Measurements from ENCODE around the gene TSHR.

TSHR gene

GRCh38 chr14:81138429-81138828, 183.0 kb downstream of the TSHR start:
- no peak overlapping the region for H3K27ac Mint-ChIP-seq
- no peaks in the 10 kb centered on the region for H3K36me3 Mint-ChIP-seq (ENCODE audit: low read depth)
- H3K27me3 Mint-ChIP-seq (ENCODE audit: low read depth): no peaks in the 10 kb centered on the region
- no peaks in the 10 kb centered on the region for H3K4me1 Mint-ChIP-seq (ENCODE audit: low read depth)
- no peaks in the 10 kb centered on the region for H3K9me3 Mint-ChIP-seq
- H3K4me3 Mint-ChIP-seq: no peak overlapping the region

- Mint-ChIP-seq H3K9me3 (no peaks in the 10 kb centered on the region), H3K4me3 (no peak overlapping the region), H3K27ac (no peak overlapping the region), H3K27me3 (ENCODE audit: low read depth) (no peaks in the 10 kb centered on the region), H3K4me1 (ENCODE audit: low read depth) (no peaks in the 10 kb centered on the region), H3K36me3 (ENCODE audit: low read depth) (no peaks in the 10 kb centered on the region)
Observed at GRCh38 chr14:81141426-81141825, 186.0 kb downstream of the TSHR start.

- Mint-ChIP-seq H3K4me1 (ENCODE audit: low read depth) (peaks cover 16% of the 10 kb centered on the region), H3K27me3 (ENCODE audit: low read depth) (no peaks in the 10 kb centered on the region), H3K27ac (no peak overlapping the region), H3K9me3 (no peaks in the 10 kb centered on the region), H3K36me3 (ENCODE audit: low read depth) (no peaks in the 10 kb centered on the region), H3K4me3 (no peak overlapping the region)
Observed at GRCh38 chr14:81143793-81144192, 188.4 kb downstream of the TSHR start.

GRCh38 chr14:81144824-81145603, 189.6 kb downstream of the TSHR start:
- Mint-ChIP-seq H3K4me1 (ENCODE audit: low read depth) (peaks cover 16% of the 10 kb centered on the region), H3K27me3 (ENCODE audit: low read depth) (no peaks in the 10 kb centered on the region), H3K36me3 (ENCODE audit: low read depth) (no peaks in the 10 kb centered on the region), H3K27ac (no peak overlapping the region), H3K4me3 (no peak overlapping the region), H3K9me3 (no peaks in the 10 kb centered on the region)

- H3K27me3 Mint-ChIP-seq (ENCODE audit: low read depth): no peaks in the 10 kb centered on the region
- peak overlapping the region; percentile 39 for H3K27ac Mint-ChIP-seq
- H3K4me3 Mint-ChIP-seq: no peak overlapping the region
- no peaks in the 10 kb centered on the region for H3K36me3 Mint-ChIP-seq (ENCODE audit: low read depth)
- H3K9me3 Mint-ChIP-seq: no peaks in the 10 kb centered on the region
- H3K4me1 Mint-ChIP-seq (ENCODE audit: low read depth): peaks cover 16% of the 10 kb centered on the region
Observed at GRCh38 chr14:81147140-81147897, 191.9 kb downstream of the TSHR start.

- Mint-ChIP-seq H3K36me3 (ENCODE audit: low read depth) (no peaks in the 10 kb centered on the region), H3K27me3 (ENCODE audit: low read depth) (no peaks in the 10 kb centered on the region), H3K27ac (no peak overlapping the region), H3K4me3 (no peak overlapping the region), H3K4me1 (ENCODE audit: low read depth) (peaks cover 21% of the 10 kb centered on the region), H3K9me3 (no peaks in the 10 kb centered on the region)
Observed at GRCh38 chr14:81148635-81149034, 193.2 kb downstream of the TSHR start.

GRCh38 chr14:81153187-81153586, 197.8 kb downstream of the TSHR start:
- H3K4me3 Mint-ChIP-seq: no peak overlapping the region

GRCh38 chr14:81157431-81157830, 202.0 kb downstream of the TSHR start:
- Mint-ChIP-seq H3K27me3 (ENCODE audit: low read depth) (no peaks in the 10 kb centered on the region), H3K4me1 (ENCODE audit: low read depth) (peaks cover 11% of the 10 kb centered on the region), H3K36me3 (ENCODE audit: low read depth) (peaks cover 7% of the 10 kb centered on the region), H3K4me3 (no peak overlapping the region), H3K9me3 (peaks cover 5% of the 10 kb centered on the region), H3K27ac (no peak overlapping the region)

More at GRCh38 chr14:81153187-81153586, 197.8 kb downstream of the TSHR start:
- peaks cover 11% of the 10 kb centered on the region for H3K4me1 Mint-ChIP-seq (ENCODE audit: low read depth)
- H3K27ac Mint-ChIP-seq: no peak overlapping the region
- no peaks in the 10 kb centered on the region for H3K9me3 Mint-ChIP-seq
- H3K27me3 Mint-ChIP-seq (ENCODE audit: low read depth): no peaks in the 10 kb centered on the region
- H3K36me3 Mint-ChIP-seq (ENCODE audit: low read depth): peaks cover 3% of the 10 kb centered on the region

GRCh38 chr14:81161088-81161487, 205.7 kb downstream of the TSHR start:
- Mint-ChIP-seq H3K4me3 (no peak overlapping the region), H3K27ac (no peak overlapping the region), H3K36me3 (ENCODE audit: low read depth) (peaks cover 5% of the 10 kb centered on the region), H3K4me1 (ENCODE audit: low read depth) (peaks cover 14% of the 10 kb centered on the region), H3K27me3 (ENCODE audit: low read depth) (no peaks in the 10 kb centered on the region), H3K9me3 (peaks cover 5% of the 10 kb centered on the region)

- H3K27me3 Mint-ChIP-seq (ENCODE audit: low read depth): no peaks in the 10 kb centered on the region
- peaks cover 5% of the 10 kb centered on the region for H3K9me3 Mint-ChIP-seq
- H3K36me3 Mint-ChIP-seq (ENCODE audit: low read depth): peaks cover 3% of the 10 kb centered on the region
- H3K4me1 Mint-ChIP-seq (ENCODE audit: low read depth): peaks cover 14% of the 10 kb centered on the region
- no peak overlapping the region for H3K27ac Mint-ChIP-seq
- no peak overlapping the region for H3K4me3 Mint-ChIP-seq
Observed at GRCh38 chr14:81161749-81162148, 206.3 kb downstream of the TSHR start.

GRCh38 chr14:81162941-81163340, 207.5 kb downstream of the TSHR start:
- no peak overlapping the region for H3K4me3 Mint-ChIP-seq
- H3K36me3 Mint-ChIP-seq (ENCODE audit: low read depth): peaks cover 3% of the 10 kb centered on the region
- no peak overlapping the region for H3K27ac Mint-ChIP-seq
- H3K9me3 Mint-ChIP-seq: peaks cover 5% of the 10 kb centered on the region
- peaks cover 8% of the 10 kb centered on the region for H3K4me1 Mint-ChIP-seq (ENCODE audit: low read depth)
- no peaks in the 10 kb centered on the region for H3K27me3 Mint-ChIP-seq (ENCODE audit: low read depth)

- no peak overlapping the region for H3K4me3 Mint-ChIP-seq
- H3K27me3 Mint-ChIP-seq (ENCODE audit: low read depth): no peaks in the 10 kb centered on the region
- H3K27ac Mint-ChIP-seq: no peak overlapping the region
- H3K36me3 Mint-ChIP-seq (ENCODE audit: low read depth): peaks cover 3% of the 10 kb centered on the region
- H3K4me1 Mint-ChIP-seq (ENCODE audit: low read depth): peaks cover 19% of the 10 kb centered on the region
- H3K9me3 Mint-ChIP-seq: peaks cover 5% of the 10 kb centered on the region
Observed at GRCh38 chr14:81164167-81164774, 208.8 kb downstream of the TSHR start.

- H3K9me3 Mint-ChIP-seq: no peaks in the 10 kb centered on the region
- no peak overlapping the region for H3K4me3 Mint-ChIP-seq
- peaks cover 28% of the 10 kb centered on the region for H3K4me1 Mint-ChIP-seq (ENCODE audit: low read depth)
- H3K27ac Mint-ChIP-seq: no peak overlapping the region
- H3K36me3 Mint-ChIP-seq (ENCODE audit: low read depth): no peaks in the 10 kb centered on the region
- no peaks in the 10 kb centered on the region for H3K27me3 Mint-ChIP-seq (ENCODE audit: low read depth)
Observed at GRCh38 chr14:81165188-81165587, 209.8 kb downstream of the TSHR start.

GRCh38 chr14:81166121-81166520, 210.7 kb downstream of the TSHR start:
- H3K4me1 Mint-ChIP-seq (ENCODE audit: low read depth): peaks cover 37% of the 10 kb centered on the region
- H3K27ac Mint-ChIP-seq: no peak overlapping the region
- H3K4me3 Mint-ChIP-seq: no peak overlapping the region
- H3K36me3 Mint-ChIP-seq (ENCODE audit: low read depth): no peaks in the 10 kb centered on the region
- no peaks in the 10 kb centered on the region for H3K27me3 Mint-ChIP-seq (ENCODE audit: low read depth)
- H3K9me3 Mint-ChIP-seq: no peaks in the 10 kb centered on the region

GRCh38 chr14:81169267-81169666, 213.8 kb downstream of the TSHR start:
- Mint-ChIP-seq H3K4me1 (ENCODE audit: low read depth) (peaks cover 39% of the 10 kb centered on the region), H3K4me3 (peak overlapping the region; percentile 86), H3K36me3 (ENCODE audit: low read depth) (no peaks in the 10 kb centered on the region), H3K27me3 (ENCODE audit: low read depth) (no peaks in the 10 kb centered on the region), H3K9me3 (no peaks in the 10 kb centered on the region), H3K27ac (peak overlapping the region; percentile 96)
